OCI-LY7 (cell line): Measurements from ENCODE around the gene A1CF.

Source experiments
- EZH2phosphoT487 ChIP-seq: fragments of 200-600 bp; sonication (generic); IDR thresholded peaks from 2 replicates; pipeline ENCODE4 v1.6.1; 2018; ENCODE audit warnings: low read depth, borderline replicate concordance, mild to moderate bottlenecking, mixed run types, antibody characterized with exemption, low read length, moderate library complexity, mixed read lengths
- TF ChIP-seq, protein P1 (sequence below): fragments of 200-600 bp; sonication (generic); conservative IDR thresholded peaks from 2 replicates; pipeline ENCODE4 v1.5.1; 2014; ENCODE audit warnings: mild to moderate bottlenecking, antibody characterized with exemption, low read length, moderate library complexity, mixed read lengths

- TF ChIP-seq, protein P1, sequence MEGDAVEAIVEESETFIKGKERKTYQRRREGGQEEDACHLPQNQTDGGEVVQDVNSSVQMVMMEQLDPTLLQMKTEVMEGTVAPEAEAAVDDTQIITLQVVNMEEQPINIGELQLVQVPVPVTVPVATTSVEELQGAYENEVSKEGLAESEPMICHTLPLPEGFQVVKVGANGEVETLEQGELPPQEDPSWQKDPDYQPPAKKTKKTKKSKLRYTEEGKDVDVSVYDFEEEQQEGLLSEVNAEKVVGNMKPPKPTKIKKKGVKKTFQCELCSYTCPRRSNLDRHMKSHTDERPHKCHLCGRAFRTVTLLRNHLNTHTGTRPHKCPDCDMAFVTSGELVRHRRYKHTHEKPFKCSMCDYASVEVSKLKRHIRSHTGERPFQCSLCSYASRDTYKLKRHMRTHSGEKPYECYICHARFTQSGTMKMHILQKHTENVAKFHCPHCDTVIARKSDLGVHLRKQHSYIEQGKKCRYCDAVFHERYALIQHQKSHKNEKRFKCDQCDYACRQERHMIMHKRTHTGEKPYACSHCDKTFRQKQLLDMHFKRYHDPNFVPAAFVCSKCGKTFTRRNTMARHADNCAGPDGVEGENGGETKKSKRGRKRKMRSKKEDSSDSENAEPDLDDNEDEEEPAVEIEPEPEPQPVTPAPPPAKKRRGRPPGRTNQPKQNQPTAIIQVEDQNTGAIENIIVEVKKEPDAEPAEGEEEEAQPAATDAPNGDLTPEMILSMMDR: no peak
- TF ChIP-seq EZH2phosphoT487: no peak
Observed at GRCh38 chr10:50823789-50824188, 61.6 kb downstream of the A1CF start.
